ENCODE data around the gene SLC45A1.

Gene SLC45A1

GRCh38 chr1:8386247-8386646 is 68.3 kb downstream of the SLC45A1 start:
- H3K9me3 ChIP-seq (ENCODE audit: low read length), result no peaks in the 10 kb centered on the region
- H3K4me1 ChIP-seq (ENCODE audit: insufficient read depth, low read length), result peaks cover 65% of the 10 kb centered on the region
- H3K36me3 ChIP-seq (ENCODE audit: insufficient read depth, low read length), result peaks cover 13% of the 10 kb centered on the region
- no peak overlapping the region for H3K9ac ChIP-seq (ENCODE audit: low read length)
- no peak overlapping the region for H3K4me3 ChIP-seq (ENCODE audit: low read depth in 1 of 2, low read length in 2 of 2)
- no peaks in the 10 kb centered on the region for H3K27me3 ChIP-seq (ENCODE audit: control insufficient read depth in 1 of 2, insufficient read depth in 2 of 2, low read length in 2 of 2)
- no peak overlapping the region for H3K27ac ChIP-seq (ENCODE audit: low read depth, low read length)

GRCh38 chr1:8388732-8389562 is 71.0 kb downstream of the SLC45A1 start:
- Histone ChIP-seq H3K27ac (ENCODE audit: low read depth, low read length) (no peak overlapping the region), H3K9me3 (ENCODE audit: low read length) (no peaks in the 10 kb centered on the region), H3K36me3 (ENCODE audit: insufficient read depth, low read length) (peaks cover 13% of the 10 kb centered on the region), H3K4me3 (ENCODE audit: low read depth in 1 of 2, low read length in 2 of 2) (no peak overlapping the region), H3K9ac (ENCODE audit: low read length) (no peak overlapping the region), H3K4me1 (ENCODE audit: insufficient read depth, low read length) (peaks cover 57% of the 10 kb centered on the region), H3K27me3 (ENCODE audit: control insufficient read depth in 1 of 2, insufficient read depth in 2 of 2, low read length in 2 of 2) (no peaks in the 10 kb centered on the region)

- Histone ChIP-seq H3K9ac (ENCODE audit: low read length) (no peak overlapping the region), H3K9me3 (ENCODE audit: low read length) (no peaks in the 10 kb centered on the region), H3K27ac (ENCODE audit: low read depth, low read length) (no peak overlapping the region), H3K36me3 (ENCODE audit: insufficient read depth, low read length) (peaks cover 13% of the 10 kb centered on the region), H3K4me1 (ENCODE audit: insufficient read depth, low read length) (peaks cover 52% of the 10 kb centered on the region), H3K4me3 (ENCODE audit: low read depth in 1 of 2, low read length in 2 of 2) (no peak overlapping the region), H3K27me3 (ENCODE audit: control insufficient read depth in 1 of 2, insufficient read depth in 2 of 2, low read length in 2 of 2) (no peaks in the 10 kb centered on the region)
Measured at GRCh38 chr1:8389958-8390535, 72.1 kb downstream of the SLC45A1 start.

- Histone ChIP-seq H3K27me3 (ENCODE audit: control insufficient read depth in 1 of 2, insufficient read depth in 2 of 2, low read length in 2 of 2) (no peaks in the 10 kb centered on the region), H3K4me1 (ENCODE audit: insufficient read depth, low read length) (peaks cover 50% of the 10 kb centered on the region), H3K9me3 (ENCODE audit: low read length) (no peaks in the 10 kb centered on the region), H3K4me3 (ENCODE audit: low read depth in 1 of 2, low read length in 2 of 2) (no peak overlapping the region), H3K9ac (ENCODE audit: low read length) (no peak overlapping the region), H3K36me3 (ENCODE audit: insufficient read depth, low read length) (peaks cover 13% of the 10 kb centered on the region), H3K27ac (ENCODE audit: low read depth, low read length) (no peak overlapping the region)
Measured at GRCh38 chr1:8390707-8391106, 72.8 kb downstream of the SLC45A1 start.

GRCh38 chr1:8392522-8392921 is 74.6 kb downstream of the SLC45A1 start:
- Histone ChIP-seq H3K4me3 (ENCODE audit: low read depth in 1 of 2, low read length in 2 of 2) (no peak overlapping the region), H3K27me3 (ENCODE audit: control insufficient read depth in 1 of 2, insufficient read depth in 2 of 2, low read length in 2 of 2) (no peaks in the 10 kb centered on the region), H3K27ac (ENCODE audit: low read depth, low read length) (peak overlapping the region; percentile 3), H3K36me3 (ENCODE audit: insufficient read depth, low read length) (peaks cover 13% of the 10 kb centered on the region), H3K4me1 (ENCODE audit: insufficient read depth, low read length) (peaks cover 53% of the 10 kb centered on the region), H3K9me3 (ENCODE audit: low read length) (no peaks in the 10 kb centered on the region), H3K9ac (ENCODE audit: low read length) (no peak overlapping the region)

Data from muscle layer of colon (tissue), 2 donors.